Ovary (tissue), 9 donors: ENCODE measurements around the gene TRAFD1. TPM values are rescaled to one million over a fixed set of nuclear protein-coding genes. Genes with fewer than 3 reads are reported as not detected.
"Not testable (repeated sequence)": the region's sequence is repeated elsewhere in the genome, so short reads cannot be mapped to it uniquely, and the experiment has no call there.

Experiments used
- DNase-seq, 5 donors: peaks; one replicate each; pipeline ENCODE4 v3.0.0-alpha.2; 2019 to 2020
- H3K27ac ChIP-seq, 2 donors: fragments of 200-600 bp; one replicate each; pipeline versions ENCODE4 v1.5.1 to v1.8.0; 2019 to 2022
- H3K27me3 ChIP-seq: fragments of 200-600 bp; one replicate; pipeline ENCODE4 v1.8.0; 2022
- H3K36me3 ChIP-seq: fragments of 200-600 bp; sonication (generic); one replicate; pipeline ENCODE4 v1.5.1; 2019
- H3K4me1 ChIP-seq: one replicate; pipeline ENCODE4 v1.8.1; 2013; ENCODE audit warnings: mild to moderate bottlenecking, moderate library complexity; ENCODE audit not compliant: insufficient read depth
- H3K4me3 ChIP-seq: fragments of 200-600 bp; sonication (generic); one replicate; pipeline ENCODE4 v1.5.1; 2017
- H3K9me3 ChIP-seq, 2 donors: fragments of 200-600 bp in 1 of 2; sonication (generic) in 1 of 2; one replicate each; pipeline versions ENCODE4 v1.5.1 to v1.8.1; 2013 to 2019; ENCODE audit warnings: mild to moderate bottlenecking in 1 of 2, moderate library complexity in 1 of 2
- CTCF ChIP-seq, 3 donors: fragments of 450-650 bp in 2 of 3; fragments of 200-600 bp in 1 of 3; IDR thresholded peaks; one replicate each; pipeline versions ENCODE4 v1.5.1 to v1.8.0; 2016 to 2022; ENCODE audit warnings: antibody characterized with exemption in 3 of 3, mild to moderate bottlenecking in 1 of 3
- EP300 ChIP-seq: sonication (generic); formaldehyde crosslinking; IDR thresholded peaks from one replicate; pipeline ENCODE4 v1.6.1; 2017; ENCODE audit warnings: antibody characterized with exemption
- POLR2A ChIP-seq: fragments of 450-650 bp; IDR thresholded peaks from one replicate; pipeline ENCODE4 v1.6.1; 2017; ENCODE audit warnings: antibody characterized with exemption, mild to moderate bottlenecking, moderate library complexity
- WGBS, 3 donors: extraction: QIAGEN DNeasy Blood & Tissue Kit in 1 of 3; methylation state at CpG; one replicate each; pipeline versions ENCODE4 v1.1.5 to v1.1.7; 2013 to 2017; 5-methylcytosine and 5-hydroxymethylcytosine counted together
- intact Hi-C, 4 donors: fragments of 100-400 bp; cut with DNase I; formaldehyde crosslinking; loops; one replicate each; pipeline versions ENCODE4 v1.11.0 to v1.15.1; 2022 to 2023
- polyA plus RNA-seq, 2 donors: library from polyadenylated mRNA; stranded (reverse); fragments of 200-250 nt in 1 of 2; fragments of 350-450 nt in 1 of 2; fragmentation: Illumina TruSeq in 1 of 2; extraction: RNeasy Lipid Tissue Mini Kit (QIAGEN cat#74804) in 1 of 2; gene quantifications; one replicate each; pipeline ENCODE4 v1.2.3, GENCODE V29; 2013 to 2014
- total RNA-seq, 7 donors: library from RNA; depleted of rRNA in 2 of 7; stranded (reverse); fragments of >200 nt in 2 of 7; fragmentation: NEBNext Ultra II Directional in 3 of 7; extraction: Animal tissue kit (Norgen Biotek cat#: 25700) in 3 of 7; gene quantifications; one replicate each; pipeline versions ENCODE4 v1.1.0 to v1.2.4, GENCODE V29; 2016 to 2023
- donor health status: DM: no; HTN: no; CAD: no; lungs with moderate emphysema.
- donor health status: DM: no; HTN: no; CAD: no.
- donor health status: Bipolar disorder and iron deficiency.
- donor health status: DM: yes; HTN: yes; CAD: no.
- donor health status: DM: no; HTN: no; CAD: no.
- donor health status: DM: yes; HTN: yes; CAD: no.

The TRAFD1 gene
- total and polyA plus RNA-seq, 9 donors, result 13.9 to 49.6 (median 25.5) TPM

- 84 to 90% (median 89%) methylated on average over 8 of the region's 8 CpGs for WGBS, 3 donors
- DNase-seq, result no peak
- H3K36me3 ChIP-seq, result no peaks in the 10 kb centered on the region
These were observed 28.5 kb downstream of the TRAFD1 start for GRCh38 chr12:112153893-112154219.

GRCh38 chr12:112158461-112159145, 33.2 kb downstream of the TRAFD1 start:
- H3K4me3 ChIP-seq, H3K4me1 ChIP-seq, H3K27me3 ChIP-seq, H3K27ac ChIP-seq, DNase-seq, intact Hi-C loops, H3K9me3 ChIP-seq, H3K36me3 ChIP-seq: not testable (repeated sequence)
- WGBS, 3 donors, result 93 to 99% (median 97%) methylated on average over 11 of the region's 11 CpGs

More at GRCh38 chr12:112153893-112154219, 28.5 kb downstream of the TRAFD1 start:
- Histone ChIP-seq H3K27me3 (no peaks in the 10 kb centered on the region), H3K4me3 (no peak overlapping the region), H3K4me1 (no peaks in the 10 kb centered on the region), H3K27ac (no peak overlapping the region), H3K9me3 (peaks cover 0 to 6% of the 10 kb centered on the region in 2 donors)
- intact Hi-C loops, result no loop called here
- TF ChIP-seq EP300 (no peak), POLR2A (no peak), CTCF (IDR thresholded peaks at IDR 0.05) (no peak)

GRCh38 chr12:112159146-112159541, 33.8 kb downstream of the TRAFD1 start:
- no peak overlapping the region for H3K27ac ChIP-seq
- WGBS, 3 donors, result 98% methylated on average over 6 of the region's 6 CpGs
- H3K27me3 ChIP-seq, result no peaks in the 10 kb centered on the region
- no peak overlapping the region for H3K4me3 ChIP-seq
- H3K4me1 ChIP-seq, result no peaks in the 10 kb centered on the region
- no peaks in the 10 kb centered on the region for H3K36me3 ChIP-seq
- no peak for TF ChIP-seq CTCF (IDR thresholded peaks at IDR 0.05)
- TF ChIP-seq POLR2A, result no peak
- TF ChIP-seq EP300, result no peak
- intact Hi-C loops, result no loop called here
- H3K9me3 ChIP-seq, result peaks cover 0 to 7% of the 10 kb centered on the region in 2 donors
- DNase-seq, result no peak

GRCh38 chr12:112160611-112161010, 35.3 kb downstream of the TRAFD1 start:
- H3K9me3 ChIP-seq, result peaks cover 0 to 7% of the 10 kb centered on the region in 2 donors
- 90 to 95% (median 93%) methylated on average over 6 of the region's 6 CpGs for WGBS, 3 donors
- H3K4me3 ChIP-seq, result no peak overlapping the region
- no peaks in the 10 kb centered on the region for H3K27me3 ChIP-seq
- H3K4me1 ChIP-seq, result no peaks in the 10 kb centered on the region
- intact Hi-C loops, result loop anchor here in 1 of 4 donors (10.0 kb wide), 1 partner anchor 216 kb away; no protein-coding TSS in a partner anchor
- no peak for DNase-seq
- no peaks in the 10 kb centered on the region for H3K36me3 ChIP-seq
- H3K27ac ChIP-seq, result no peak overlapping the region
- TF ChIP-seq CTCF (IDR thresholded peaks at IDR 0.05) (no peak), EP300 (no peak), POLR2A (no peak)

- H3K27ac ChIP-seq, result no peak overlapping the region
- intact Hi-C loops, result loop anchor here in 1 of 4 donors (10.0 kb wide), 1 partner anchor 217 kb away; no protein-coding TSS in a partner anchor
- no peaks in the 10 kb centered on the region for H3K36me3 ChIP-seq
- H3K27me3 ChIP-seq, result no peaks in the 10 kb centered on the region
- no peak for TF ChIP-seq POLR2A
- no peak for TF ChIP-seq EP300
- TF ChIP-seq CTCF (IDR thresholded peaks at IDR 0.05), result no peak
- H3K4me1 ChIP-seq, result no peaks in the 10 kb centered on the region
- no peak overlapping the region for H3K4me3 ChIP-seq
- 83 to 86% (median 85%) methylated on average over 9 of the region's 9 CpGs for WGBS, 3 donors
- peak in 1 of 5 donors; percentile 21 for DNase-seq
- peaks cover 0 to 7% of the 10 kb centered on the region in 2 donors for H3K9me3 ChIP-seq
These were observed 36.4 kb downstream of the TRAFD1 start for GRCh38 chr12:112161711-112162110.
